ENCODE results near the gene RAET1E. TPM values are rescaled to one million over a fixed set of nuclear protein-coding genes. Genes with fewer than 3 reads are reported as not detected.
A peak's percentile ranks its signal among the peaks of the same experiment; 100 is the strongest.

RAET1E gene
- total and polyA plus RNA-seq, 9 of the 15 experiments (the other 6 are each of a cell fraction or from before 2014, with no cell fraction given): not detected

GRCh38 chr6:149941583-149942460 lies 43.9 kb upstream of the RAET1E start, which contains the start of gene ULBP2 (continued):
- no peak for TF ChIP-seq CHAMP1 (IDR thresholded peaks at IDR 0.05)
- TF ChIP-seq HOXB6 (CRISPR knock-in tag; IDR thresholded peaks at IDR 0.05; ENCODE audit: borderline replicate concordance): no peak
- TF ChIP-seq E4F1 (CRISPR knock-in tag; IDR thresholded peaks at IDR 0.05; ENCODE audit: borderline replicate concordance): no peak
- no peak for TF ChIP-seq KLF6 (CRISPR knock-in tag; IDR thresholded peaks at IDR 0.05; ENCODE audit: borderline replicate concordance)
- TF ChIP-seq USF1 (CRISPR knock-in tag; IDR thresholded peaks at IDR 0.05): peak; percentile 45
- no peak for TF ChIP-seq U2AF2 (optimal IDR thresholded peaks at IDR 0.05; ENCODE audit: low read depth, low read length)
- TF ChIP-seq LARP7 (IDR thresholded peaks at IDR 0.05): no peak
- no peak for TF ChIP-seq MYC (IDR thresholded peaks at IDR 0.05; ENCODE audit: low read depth, low read length)
- TF ChIP-seq MYC (CRISPR knock-in tag; IDR thresholded peaks at IDR 0.05; ENCODE audit: borderline replicate concordance, low read depth): no peak
- no peak for TF ChIP-seq ZNF311 (CRISPR knock-in tag; IDR thresholded peaks at IDR 0.05)
- no peak for TF ChIP-seq SFPQ (IDR thresholded peaks at IDR 0.05; ENCODE audit: low read depth, low read length)
- peak in 1 of 2 experiments; percentile 61; a peak in 1 of 4 replicates for TF ChIP-seq SRF (CRISPR knock-in tag; IDR thresholded peaks at IDR 0.05)
- TF ChIP-seq ZNF740 (CRISPR knock-in tag; IDR thresholded peaks at IDR 0.05): no peak
- TF ChIP-seq ZNF740 (tag; IDR thresholded peaks at IDR 0.05): no peak
- TF ChIP-seq DNMT1 (IDR thresholded peaks at IDR 0.05): no peak
- no peak for TF ChIP-seq RFX5 (IDR thresholded peaks at IDR 0.05; ENCODE audit: low read depth, low read length)
- no peak for TF ChIP-seq MLX (CRISPR knock-in tag; conservative IDR thresholded peaks at IDR 0.05)

All from K562 (cell line).